GM18909 (cell line): Measurements from ENCODE around the gene SLC17A3.

Experiments
- ATAC-seq: cut with Tn5 transposase; IDR thresholded peaks from one replicate; pipeline ENCODE4 v1.9.1; 2021; ENCODE audit warnings: mild to moderate bottlenecking; ENCODE audit not compliant: unreplicated experiment, poor library complexity

SLC17A3 gene

DNA sequence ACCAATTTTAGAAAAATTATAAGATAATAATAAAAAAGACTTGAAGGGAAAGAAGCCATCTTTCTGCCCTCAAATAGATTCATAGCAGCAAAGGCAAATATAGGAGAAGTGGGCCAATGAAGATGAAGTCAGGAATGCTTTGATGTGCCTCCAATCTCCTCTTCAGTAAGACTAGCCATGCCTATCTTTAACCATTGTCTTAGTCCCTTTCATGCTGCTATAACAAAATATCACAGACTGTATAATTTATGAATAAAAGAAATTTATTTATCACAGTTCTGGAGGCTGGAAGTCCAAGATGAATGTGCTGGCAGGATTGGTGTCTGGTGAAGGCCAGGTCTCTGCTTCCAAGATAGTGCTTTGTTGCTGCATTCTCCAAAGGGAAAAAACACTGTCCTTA is 18.8 kb upstream of the SLC17A3 start:
- no peak for ATAC-seq

DNA sequence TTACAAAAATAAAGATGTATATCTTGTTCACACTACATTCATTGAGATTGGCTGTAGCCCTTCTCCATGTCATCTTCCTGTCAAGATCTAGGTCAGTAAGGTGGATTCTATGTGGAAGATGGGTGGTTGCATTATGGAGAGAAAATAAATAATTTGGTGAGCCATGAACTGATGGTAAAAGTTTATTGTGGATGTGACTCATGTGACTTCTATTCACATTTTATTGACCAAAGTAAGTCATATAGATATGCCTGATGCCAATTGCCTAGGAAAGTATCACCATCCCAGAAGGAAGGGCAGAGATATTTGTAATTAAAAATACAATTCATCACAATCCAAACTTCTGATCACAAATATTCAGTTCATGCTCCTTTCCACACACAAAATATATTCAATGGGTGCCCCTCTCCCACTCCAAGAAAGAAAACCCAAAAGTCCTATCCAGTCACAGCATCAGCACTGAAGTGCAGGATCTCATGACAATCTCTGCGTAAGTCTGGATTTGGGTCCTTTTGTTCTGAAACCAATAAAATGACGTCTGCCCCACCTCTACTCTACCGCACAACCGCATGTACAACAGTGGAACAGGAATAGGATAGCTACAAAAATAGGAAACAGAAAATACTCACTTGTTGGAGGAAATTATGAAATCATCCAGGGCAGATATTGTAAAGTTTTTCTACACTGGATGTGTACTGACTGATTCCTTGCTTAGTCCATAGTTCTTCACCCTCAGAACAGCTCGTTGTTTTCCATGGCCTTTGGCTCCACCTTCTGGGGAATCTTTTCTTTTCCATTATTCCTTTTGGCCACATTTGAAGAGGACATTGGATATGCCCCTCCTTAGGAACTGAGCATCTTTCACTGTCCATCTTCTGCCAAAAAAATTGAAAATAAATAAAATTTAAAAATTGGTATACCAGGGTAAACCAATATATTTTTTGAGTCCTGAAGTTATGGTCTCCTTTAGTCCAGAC is 16.1 kb upstream of the SLC17A3 start:
- ATAC-seq, result no peak

GRCh38 chr6:25888626-25889025 is 14.6 kb upstream of the SLC17A3 start:
- ATAC-seq, result no peak

DNA sequence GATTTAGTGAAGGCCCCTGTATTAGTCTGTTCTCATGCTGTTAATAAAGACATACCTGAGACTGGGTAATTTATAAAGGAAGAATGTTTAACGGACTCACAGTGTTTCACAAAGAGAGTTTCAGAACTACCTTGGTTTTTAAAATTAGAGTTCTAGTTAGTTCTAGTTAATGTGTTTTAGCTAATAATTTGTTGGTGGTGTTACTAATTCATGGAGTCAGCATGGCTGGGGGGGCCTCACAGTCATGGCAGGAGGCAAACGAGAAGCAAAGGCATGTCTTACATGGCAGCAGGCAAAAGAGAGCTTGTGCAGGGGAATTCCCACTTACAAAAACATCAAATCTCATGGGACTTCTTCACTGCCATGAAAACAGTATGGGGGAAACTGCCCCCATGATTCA is 12.0 kb upstream of the SLC17A3 start:
- no peak for ATAC-seq

- no peak for ATAC-seq
Measured at GRCh38 chr6:25883991-25884390, 9.9 kb upstream of the SLC17A3 start.

DNA sequence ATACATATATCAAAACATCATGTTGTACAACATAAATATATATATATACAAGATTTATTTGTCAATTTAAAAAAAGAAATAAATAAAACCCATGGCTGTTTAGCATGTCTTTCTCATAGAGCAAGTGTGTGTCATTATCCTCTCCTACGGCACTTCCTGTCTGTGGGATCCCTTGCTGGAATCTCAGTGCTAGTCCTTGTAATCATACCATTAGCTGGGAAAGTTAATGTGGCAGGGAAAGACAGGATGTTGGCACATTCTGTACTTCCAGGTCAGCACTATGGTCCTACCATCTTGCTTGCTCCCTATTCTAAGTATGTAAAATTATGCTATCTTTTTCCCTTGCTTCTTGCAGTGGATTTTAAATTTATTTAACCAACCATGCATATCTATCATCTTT is 9.5 kb upstream of the SLC17A3 start:
- ATAC-seq, result no peak

- ATAC-seq, result peak; percentile 47
Measured at GRCh38 chr6:25882051-25882496, 8.0 kb upstream of the SLC17A3 start.

- ATAC-seq, result no peak
Measured at GRCh38 chr6:25880601-25881000, 6.6 kb upstream of the SLC17A3 start.

DNA sequence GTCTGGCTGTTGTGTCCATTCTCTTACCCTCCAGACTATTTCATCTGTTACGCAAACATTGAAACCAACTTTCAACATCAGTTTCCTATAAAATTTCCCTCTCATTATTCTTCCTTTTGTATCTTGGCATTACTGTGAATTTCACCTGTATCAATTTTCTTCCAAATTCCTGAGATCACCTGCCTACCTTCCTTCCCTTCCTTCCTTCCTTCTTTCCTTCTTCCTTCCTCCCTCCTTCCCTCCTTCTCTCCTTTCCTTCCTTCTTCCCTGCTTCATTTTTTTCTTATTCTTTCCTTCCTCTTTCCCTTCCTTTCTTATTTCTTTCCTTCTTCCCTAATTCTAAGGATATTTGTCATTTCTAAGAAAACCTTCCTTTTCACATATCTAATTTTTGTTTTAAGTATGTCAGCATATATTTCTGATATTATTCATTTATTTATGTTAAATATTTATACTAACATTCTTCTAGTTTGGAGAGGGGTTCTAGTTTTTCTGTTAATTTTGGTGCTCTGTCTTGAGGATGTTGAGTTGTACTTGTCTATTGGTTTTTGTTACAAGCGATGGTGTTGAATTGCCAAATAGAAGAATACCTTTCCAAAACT is 4.8 kb upstream of the SLC17A3 start:
- no peak for ATAC-seq

GRCh38 chr6:25875926-25876602 is 2.0 kb upstream of the SLC17A3 start:
- no peak for ATAC-seq

GRCh38 chr6:25875563-25875905 is 1.5 kb upstream of the SLC17A3 start:
- ATAC-seq, result no peak

GRCh38 chr6:25874822-25875562 is 949 bp upstream of the SLC17A3 start:
- ATAC-seq, result no peak

GRCh38 chr6:25872814-25873213 is 1.2 kb downstream of the SLC17A3 start:
- no peak for ATAC-seq

DNA sequence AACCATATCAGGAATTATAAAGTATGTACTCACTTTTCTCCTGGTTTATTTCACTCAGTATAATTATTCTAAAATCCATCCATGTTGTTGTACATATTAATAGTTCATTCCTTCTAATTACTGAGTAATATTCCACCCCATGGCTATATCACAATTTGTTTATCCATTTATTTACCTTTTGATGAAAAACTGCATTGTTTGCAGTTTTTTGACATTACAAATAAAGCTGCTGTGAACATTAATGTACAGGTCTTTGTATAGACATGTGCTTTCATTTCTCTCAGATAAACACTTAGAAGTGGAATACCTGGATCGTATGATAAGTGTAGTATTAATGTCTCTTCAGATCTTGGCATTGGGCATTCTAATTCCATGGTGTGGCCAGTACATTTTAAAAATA is 4.2 kb downstream of the SLC17A3 start:
- no peak for ATAC-seq

GRCh38 chr6:25868436-25869183 is 5.4 kb downstream of the SLC17A3 start:
- no peak for ATAC-seq

DNA sequence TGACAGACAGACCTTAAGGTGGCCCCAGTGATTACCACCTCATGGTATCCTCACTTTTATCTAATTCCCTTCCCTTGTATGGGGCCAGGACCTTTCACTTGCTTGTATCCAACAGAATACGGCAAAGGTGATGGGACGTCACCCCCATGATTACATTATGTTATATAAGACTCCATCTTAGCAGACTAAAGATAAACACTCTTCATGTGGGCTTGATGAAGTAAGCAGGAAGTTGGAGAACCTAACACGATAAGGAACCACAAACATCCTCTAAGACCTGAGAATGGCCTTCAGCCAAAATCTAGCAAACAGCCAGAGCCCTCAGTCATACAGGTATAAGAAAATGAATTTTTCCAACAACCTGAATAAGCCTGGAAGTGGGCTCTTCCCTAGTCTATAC is 8.0 kb downstream of the SLC17A3 start:
- ATAC-seq, result no peak

DNA sequence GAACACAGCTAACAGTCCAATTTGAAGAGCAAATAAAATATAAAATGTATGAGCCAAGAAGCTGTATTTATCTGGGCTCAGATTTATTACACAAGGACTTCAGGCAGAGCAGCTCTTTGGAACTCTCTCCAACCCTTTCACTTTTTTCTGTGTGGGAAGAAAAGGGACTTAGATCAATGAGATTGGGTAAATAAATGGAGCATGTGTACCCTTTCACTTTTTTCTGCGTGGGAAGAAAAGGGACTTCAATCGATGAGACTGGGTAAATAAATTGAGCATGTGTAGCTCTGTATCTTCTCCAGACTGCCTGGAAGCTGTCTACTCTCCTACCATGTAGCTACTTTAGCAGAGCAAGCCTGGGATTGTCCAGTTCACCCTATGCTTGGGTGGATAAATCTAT is 10.7 kb downstream of the SLC17A3 start:
- ATAC-seq, result no peak

DNA sequence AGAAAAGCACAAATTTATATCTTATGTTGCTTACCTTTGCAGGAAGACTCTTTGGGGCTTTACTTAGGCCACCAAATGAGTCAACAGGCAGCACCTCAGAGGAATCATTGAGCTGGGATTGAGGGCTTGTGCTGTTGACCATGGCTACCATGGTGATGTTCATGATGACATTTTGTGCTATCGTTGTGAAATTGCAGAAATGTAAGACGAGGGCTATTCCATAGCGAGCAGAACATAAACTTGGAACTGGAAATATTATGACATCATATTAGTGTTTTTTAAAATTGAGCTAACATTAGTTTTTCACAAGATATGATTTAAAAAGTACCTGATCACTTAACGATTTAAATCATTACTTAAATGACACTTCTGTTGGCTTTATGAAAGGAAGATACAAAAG is 11.8 kb downstream of the SLC17A3 start:
- ATAC-seq, result no peak

DNA sequence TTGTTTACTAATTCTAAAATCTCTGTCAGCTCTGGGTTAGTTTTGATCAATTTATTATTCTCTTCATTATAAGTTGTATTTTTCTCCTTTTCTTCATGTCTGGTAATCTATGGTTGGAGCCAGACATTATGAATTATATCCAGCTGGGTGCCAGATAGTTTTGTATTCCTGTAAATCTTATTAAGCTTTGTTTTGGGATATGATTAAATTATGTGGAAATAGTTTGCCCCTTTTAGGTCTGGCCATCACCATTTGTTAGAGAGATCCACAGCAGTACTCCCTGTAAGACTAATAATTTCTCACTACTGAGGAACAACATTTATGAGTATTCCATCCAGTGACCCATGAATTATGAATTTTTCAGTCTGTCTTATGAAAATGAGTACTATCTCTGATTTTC is 21.3 kb downstream of the SLC17A3 start:
- ATAC-seq, result no peak

GRCh38 chr6:25851961-25852360 is 22.1 kb downstream of the SLC17A3 start:
- no peak for ATAC-seq
